GM21786 (cell line): ENCODE data around the gene LRRC8D.

Experiments
- ATAC-seq: cut with Tn5 transposase; IDR thresholded peaks from one replicate; pipeline ENCODE4 v1.9.1; 2021; ENCODE audit not compliant: unreplicated experiment

LRRC8D gene

DNA sequence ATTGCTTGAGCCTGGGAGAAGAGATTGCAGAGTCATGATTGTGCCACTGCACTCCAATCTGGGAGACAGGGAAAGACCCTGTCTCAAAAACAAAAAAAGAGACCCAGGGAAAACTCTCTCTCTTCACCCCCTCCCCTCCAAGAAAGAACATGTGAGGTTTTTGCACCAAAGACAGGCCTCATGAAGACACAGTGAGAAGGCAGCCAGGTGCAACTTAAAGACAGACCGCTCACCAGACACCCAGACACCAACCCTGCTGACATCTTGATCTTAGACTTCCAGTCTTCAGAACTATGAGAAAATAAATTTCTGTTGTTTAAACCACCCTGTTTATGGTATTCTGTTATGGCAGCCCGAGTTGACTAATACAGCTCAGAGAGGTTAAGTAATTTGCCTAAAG is 13.3 kb upstream of the LRRC8D start:
- no peak for ATAC-seq

DNA sequence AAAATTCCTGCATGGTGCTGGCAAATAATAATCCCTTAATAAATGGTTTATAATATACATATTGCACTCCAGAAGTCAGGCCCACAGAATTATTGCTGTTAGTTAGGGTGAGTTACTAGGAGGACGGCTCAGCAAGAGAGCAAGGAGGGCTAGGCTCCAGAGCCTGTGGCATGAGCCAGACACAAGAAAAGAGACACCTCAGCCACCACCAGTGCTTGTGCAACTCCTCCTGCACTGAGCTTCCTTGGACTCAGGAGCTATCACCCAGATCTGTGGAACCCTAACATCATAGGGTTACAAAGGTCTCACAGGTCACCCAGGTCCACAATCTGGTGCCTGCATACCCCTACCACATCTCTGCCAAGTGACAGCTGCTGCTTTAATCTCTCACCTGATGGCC is 12.8 kb upstream of the LRRC8D start:
- no peak for ATAC-seq

DNA sequence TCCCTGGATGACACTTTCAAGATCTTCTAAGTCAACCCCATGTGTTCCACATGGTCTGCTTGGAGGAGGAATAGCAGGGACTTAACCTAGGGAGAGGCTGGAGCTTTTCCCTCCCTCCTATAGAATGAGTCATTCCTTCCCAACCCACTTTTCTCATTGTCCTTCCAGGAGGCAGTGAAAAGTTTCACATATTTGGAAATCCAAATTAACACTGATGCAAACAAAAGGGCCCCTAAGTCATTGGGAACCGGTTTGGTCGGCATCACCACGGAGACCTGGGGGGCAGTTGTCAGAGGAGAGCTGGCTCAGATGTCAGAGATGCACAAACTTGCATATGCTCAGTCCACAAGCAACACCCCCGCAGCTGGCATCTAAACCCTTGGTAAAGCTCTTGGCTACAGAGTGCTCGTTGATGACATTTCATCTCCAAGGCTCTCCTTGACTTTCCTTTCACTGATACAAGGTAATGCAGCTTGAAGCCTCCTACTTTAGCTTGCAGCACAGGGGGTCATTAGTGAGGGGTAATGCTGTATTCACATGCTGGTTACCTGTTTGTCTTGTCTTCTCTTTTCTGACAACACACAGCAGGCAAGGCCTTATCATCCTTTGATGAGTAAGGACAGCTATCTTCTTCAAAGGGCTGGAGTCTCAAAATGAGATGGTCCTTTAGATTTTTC is 12.3 kb upstream of the LRRC8D start:
- no peak for ATAC-seq

DNA sequence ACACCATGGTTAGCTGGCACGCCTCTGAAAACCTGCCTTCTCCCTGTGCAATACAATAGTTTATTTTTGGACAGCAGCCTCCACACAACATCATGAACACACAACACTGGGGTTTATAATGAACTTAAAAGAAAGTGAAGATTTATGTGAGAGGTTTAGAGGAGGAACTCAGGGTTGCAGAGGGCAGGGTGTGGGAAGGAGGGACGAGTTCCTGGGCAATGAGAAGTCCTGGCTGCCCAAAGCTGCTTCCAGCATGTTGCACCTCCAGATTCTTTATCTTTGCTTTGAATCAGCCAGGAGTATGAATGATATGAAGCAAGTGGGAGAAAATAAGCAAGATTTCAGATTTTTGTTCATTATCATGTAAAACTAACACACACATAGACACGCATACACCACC is 11.3 kb upstream of the LRRC8D start:
- ATAC-seq, result no peak

DNA sequence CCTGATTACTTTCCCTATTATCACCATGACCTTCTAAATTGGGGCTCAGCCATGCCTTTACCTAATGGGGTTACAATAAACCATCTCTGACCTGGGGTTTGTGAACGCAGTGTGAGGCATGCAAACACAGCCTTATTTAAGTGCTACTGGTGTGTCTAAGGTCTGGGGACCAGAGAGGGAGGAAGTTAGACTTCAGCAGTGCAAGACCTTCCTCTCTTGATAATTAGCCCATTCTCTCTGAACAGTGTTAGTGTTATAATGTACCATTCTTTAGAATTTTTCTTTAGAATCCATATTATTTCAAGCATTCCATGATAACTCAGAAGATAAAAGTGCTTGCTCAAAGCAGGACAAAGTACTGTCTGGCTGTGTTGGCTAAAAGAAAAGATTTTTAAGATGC is 10.5 kb upstream of the LRRC8D start:
- ATAC-seq, result no peak

DNA sequence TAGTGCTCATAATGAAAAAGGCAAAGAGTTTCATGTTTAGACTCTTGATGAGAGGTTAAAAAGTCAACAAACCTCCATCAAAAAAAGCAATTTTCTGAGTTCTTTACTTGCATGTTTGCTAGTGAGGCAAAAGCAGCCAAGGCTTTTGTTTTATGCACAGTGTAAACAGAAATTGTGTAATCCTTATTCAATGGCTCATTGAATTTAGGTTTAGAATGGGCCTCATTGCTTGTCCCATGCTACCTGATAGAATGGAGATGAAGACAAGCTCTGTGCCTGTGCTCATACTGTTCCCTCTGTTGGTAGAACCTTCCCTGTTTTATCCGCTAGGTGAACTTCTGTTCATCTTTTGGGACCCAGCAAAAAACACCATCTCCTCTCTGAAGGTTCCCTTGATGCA is 10.0 kb upstream of the LRRC8D start:
- ATAC-seq, result no peak

DNA sequence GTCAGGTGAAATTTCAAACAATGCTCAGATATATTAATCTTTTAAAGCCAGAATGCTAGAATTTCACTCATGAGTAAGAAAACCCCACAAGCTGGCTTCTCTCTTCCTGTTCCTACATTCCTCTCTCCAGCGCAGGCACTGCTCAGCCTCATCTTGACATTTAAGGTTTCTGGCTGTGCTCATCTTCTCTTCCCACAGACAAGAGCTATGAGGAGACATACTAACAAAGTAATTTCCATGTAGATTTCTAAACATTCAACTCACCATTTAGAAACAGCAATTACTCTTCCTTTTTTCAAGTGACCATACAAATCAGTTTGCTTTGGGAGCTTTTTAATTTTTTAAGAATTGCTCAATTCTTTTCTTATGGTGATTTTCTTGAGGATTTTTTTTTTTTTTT is 7.8 kb upstream of the LRRC8D start:
- ATAC-seq, result no peak

DNA sequence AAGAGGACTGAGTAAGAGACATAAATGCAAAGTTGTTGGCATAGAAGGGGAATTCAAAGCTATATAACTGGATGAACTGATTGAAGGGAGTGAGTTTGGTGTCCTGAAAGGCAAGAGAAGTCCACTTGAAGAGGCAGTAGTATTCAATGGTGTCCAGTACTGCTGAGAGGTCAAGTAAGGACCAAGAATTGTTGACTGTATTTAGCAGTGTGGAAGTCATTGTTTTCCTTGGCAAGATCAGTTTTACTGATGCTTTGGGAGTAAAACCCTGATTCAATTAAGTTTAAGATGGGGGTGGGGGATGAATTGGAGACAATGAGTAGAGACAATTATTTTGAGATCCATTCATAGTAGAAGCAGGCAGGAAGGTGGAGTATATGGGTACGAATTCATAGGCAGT is 5.8 kb upstream of the LRRC8D start:
- ATAC-seq, result no peak

DNA sequence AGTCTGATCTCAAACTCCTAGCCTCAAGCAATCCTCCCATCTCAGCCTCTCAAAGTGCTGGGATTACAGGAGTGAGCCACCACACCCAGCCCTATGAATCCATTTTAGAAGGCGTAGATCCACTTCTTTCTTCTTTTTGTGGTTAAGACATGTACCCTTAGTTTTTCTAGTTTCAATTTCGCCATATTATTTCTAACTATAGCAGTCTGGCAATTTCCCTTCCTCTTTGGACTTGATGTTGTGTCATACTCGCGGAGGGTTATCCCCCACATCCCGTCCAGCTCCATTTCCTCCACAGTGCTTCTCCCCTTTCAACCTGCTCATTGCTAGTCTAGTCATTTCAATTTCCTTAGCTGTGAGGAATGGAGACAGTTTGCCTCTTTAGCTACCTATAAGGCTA is 5.2 kb upstream of the LRRC8D start:
- no peak for ATAC-seq

DNA sequence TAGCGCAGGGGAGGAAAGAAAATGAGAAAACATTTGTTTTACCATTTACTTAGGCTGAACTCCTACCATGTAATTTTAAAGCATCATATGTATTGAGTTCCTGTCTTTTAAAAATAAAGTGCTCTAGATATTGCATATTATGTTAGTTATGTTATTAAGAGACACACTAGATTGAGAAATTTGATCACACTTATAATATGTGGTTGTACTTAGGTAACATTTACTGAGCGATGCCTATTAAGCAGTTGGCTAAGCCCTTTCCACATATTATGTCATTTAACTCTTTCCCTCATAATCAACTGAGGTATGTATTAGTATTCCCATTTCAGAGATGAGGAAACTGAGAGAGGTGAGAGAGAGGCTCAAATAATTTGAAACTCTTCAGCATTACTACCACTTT is 4.5 kb upstream of the LRRC8D start:
- ATAC-seq, result no peak

DNA sequence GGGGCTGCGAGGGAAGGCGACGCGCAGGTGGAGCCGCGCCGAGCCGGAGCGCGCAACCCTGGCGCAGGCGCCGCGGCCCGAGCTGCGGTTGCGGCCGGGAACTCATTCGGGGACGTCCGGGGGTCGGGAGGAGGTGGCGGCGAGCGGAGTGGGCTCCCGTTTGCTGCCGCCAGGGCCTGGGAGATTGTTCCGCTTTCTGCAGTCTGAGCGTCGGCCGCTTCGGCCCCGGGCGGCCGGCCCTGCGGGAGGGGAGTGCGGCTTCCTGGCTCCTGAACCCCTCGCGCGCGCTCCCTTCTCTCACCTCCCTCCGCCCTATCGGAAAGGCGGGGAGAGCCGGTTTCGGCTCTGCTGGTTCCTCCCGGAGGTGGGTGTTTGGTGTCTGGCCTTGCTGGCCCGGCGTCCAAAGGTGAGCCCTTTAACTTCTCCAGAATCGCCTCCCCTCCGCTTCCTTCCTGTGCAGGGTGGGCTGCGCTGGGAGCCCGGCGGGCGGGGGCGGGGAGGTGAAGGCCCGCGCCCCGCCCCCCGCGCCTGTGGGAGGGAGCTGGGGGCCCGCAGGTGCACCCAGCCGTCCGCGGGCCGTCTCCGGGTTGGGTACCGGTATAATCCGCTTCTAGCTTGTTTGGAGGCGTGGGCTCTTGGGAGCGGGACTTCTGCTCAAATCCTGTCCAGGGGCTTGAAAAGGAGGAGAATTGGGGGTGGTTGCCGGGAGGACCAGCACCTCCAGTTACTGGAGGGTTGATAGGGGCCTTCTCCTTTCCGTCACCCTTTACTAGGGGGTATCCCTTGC is 683 bp downstream of the LRRC8D start:
- peak; percentile 49 for ATAC-seq

DNA sequence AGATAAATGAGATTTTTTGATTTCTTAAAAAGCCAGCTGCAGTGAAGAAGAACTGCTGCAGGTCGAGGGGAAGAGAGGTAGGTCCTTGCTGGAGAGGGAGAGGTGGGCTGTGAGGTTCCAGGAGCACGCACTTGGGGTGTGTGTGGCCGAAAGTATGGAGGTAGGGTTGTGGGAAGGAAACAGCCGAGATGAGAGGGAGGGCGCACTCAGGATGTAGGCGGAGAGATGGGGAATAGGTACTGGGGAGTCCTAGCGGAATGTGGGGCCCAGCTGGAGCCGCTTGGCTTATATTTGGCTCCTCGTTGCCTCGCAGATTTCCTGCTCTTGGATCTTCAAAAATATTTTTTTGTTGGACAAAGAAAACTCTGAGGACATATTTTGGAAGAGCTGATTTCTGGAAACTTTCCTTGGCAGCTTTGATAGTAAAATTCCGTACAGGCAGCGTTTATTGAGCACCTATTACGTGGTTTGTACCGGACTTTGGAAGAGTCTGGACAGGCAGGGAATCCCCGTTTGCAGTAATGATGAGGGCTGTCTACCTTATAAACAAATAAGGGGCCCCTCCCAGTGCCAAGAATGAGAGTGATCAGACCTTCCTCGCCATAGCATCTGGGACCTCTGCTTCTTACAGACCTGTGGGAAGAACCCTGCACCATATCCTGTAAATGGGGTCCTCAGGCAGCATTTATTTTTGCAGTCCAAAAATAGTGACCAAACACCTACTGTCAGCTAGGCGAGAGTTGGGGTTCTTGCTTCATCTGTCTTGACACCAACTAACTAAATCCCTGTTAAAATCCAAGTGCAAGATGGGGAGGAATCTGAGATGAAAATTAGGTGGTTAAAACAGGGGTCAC is 1.5 kb downstream of the LRRC8D start:
- no peak for ATAC-seq

DNA sequence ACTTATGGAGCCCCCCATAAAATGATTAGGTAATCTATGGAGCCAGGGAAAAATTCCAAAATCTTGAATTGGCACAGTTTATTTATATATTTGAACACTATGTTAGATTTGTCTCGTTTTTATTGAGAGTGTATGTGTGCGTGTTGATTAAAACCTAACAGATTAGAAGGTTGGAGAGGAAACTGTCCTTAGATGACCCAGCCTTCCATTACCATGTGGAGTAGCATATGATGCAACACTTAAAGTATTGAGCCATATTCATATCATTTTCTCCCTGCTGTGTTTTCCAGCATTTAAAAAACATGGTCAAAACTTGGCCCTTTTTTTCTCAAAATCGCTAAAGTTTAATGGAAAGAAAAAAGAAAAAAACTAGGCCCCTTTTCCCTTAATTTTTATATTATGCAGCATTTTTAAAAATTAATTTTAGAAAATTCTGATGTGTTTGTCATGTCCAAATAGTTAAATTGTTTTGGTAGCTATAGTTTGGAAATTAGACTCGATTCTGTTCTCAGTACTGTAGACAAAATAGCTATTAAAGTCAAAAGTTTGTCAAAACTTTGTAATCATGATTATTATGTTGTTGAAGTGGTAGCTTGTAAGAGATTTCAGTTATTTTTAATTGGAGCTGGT is 2.3 kb downstream of the LRRC8D start:
- no peak for ATAC-seq

DNA sequence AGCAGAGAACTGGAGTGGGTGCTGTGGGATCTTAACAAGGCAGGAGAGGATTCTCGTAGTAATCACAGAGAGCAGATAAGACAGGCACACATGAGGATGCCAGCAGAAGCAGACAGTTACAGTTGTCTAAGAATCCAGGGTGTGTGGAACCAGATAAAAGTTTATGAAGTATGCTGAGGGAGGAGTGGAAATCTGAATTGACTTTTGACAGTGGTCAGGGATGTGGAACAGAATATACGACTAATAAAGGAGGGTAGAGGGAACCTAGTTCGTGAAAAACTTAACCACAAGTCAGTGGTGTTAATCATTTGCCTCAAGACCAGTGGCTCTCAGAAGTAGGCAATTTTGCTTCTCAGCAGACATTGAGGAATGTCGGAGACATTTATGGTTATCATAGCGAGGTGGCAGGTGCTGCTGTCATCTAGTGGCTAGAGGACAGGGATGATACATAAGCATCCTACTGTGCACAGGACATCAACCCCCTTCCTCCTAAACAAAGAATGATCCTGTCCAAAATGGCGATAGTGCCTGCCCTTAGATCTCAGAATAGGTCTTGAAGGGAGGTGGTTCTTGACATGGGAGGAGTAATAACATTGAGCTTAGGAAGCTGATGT is 3.0 kb downstream of the LRRC8D start:
- peak; percentile 13 for ATAC-seq

DNA sequence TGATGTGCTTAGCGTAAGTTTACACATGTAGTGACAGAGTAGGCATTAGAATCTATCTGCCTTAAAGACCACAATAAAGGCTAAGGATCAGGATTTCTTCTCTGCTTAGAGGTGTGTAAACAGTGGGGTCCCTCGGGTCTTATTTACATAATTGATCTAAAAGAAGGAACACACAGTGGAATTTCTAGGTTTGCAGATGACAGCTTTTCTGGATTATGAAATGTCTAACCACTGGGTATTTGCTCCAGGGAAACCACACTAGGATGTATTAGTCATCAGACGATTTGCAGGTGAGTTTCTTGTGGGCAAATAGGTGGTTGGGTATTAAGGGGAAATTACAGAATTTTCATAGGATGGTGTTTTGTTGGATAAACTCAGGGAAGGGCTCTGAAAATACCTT is 5.8 kb downstream of the LRRC8D start:
- no peak for ATAC-seq

DNA sequence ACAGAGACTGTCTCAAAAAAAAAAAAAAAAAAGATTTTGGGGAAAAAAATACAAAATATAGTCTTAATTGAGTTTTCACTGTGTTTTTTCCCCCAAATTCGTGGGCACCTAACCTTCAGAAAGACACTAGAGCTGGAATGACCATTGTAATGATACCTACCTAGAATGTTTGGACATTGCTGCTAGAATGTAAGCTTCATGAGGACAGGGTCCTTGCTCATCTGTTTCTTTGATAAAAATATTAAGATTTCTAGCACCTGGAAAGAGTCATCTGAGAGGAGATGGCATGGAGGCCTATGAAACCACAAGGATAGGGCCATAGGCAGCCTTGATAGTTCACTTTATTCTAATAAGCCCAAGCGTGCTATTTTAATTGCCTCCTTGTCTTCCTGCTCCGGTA is 6.5 kb downstream of the LRRC8D start:
- no peak for ATAC-seq

DNA sequence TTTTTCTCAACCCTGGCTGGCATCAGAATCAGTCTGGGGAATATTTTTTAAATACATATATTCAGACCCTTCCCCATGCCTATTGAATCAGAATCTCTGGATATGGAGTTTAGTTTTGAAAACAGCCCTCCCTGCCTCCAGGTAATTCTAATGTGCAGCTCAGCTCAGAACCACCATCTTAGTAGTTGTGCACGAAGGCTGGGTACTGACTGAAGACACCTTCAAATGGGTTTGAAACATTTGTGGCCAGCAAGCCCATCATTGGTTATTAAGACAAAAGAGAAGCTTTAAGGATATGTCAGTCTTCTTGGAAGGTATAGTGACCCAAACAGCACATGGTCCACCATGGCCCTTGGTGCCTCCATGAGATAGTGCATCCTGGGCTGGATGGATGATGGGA is 7.1 kb downstream of the LRRC8D start:
- no peak for ATAC-seq

DNA sequence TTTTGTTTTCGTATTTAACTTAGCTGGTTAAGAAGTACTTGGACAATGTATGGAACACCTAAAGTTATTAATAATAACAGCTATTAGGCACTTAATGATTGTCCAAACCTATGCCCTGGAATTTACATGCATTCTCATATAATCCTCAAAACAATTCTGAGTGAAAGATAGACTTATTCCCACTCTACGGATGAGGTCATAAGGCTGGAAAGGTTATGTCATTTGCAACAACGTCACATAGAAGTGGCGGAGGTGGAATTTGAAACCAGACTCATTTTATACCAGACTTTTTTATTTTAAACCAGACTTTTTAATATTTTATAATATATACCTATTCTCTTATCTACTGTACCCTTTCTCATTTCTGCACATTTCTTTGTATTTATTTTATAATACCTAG is 8.4 kb downstream of the LRRC8D start:
- no peak for ATAC-seq

DNA sequence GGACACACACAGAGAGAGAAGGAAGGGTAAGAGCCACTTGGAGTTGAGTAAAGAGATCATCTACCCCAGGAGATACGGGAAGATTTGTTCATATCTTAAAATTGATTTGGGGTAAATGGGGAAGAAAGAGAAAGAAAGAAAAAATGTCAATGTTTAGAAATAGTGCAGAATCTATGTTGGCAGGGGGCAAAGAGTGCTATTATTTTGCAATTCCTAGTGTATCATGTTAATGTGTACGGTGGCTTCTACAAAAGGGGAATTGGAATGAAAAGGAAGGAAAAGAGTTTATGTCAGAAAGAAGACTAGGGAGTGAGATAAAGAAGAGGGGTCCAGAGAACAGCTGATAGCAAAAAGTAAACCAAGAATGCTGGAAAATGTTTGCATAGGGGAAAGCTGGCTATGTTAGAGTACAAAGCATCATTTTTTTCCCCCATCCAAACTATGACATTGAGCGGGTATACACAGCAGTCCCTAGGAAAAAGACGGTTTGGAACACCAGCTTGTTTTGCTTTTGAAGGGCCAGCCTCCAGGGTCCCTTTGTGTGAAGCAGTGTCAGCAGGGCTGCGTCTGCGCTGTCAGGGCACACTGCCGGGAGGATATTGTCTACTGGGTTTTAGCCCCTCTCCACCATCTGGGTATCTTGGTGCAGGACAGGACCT is 10.8 kb downstream of the LRRC8D start:
- no peak for ATAC-seq

DNA sequence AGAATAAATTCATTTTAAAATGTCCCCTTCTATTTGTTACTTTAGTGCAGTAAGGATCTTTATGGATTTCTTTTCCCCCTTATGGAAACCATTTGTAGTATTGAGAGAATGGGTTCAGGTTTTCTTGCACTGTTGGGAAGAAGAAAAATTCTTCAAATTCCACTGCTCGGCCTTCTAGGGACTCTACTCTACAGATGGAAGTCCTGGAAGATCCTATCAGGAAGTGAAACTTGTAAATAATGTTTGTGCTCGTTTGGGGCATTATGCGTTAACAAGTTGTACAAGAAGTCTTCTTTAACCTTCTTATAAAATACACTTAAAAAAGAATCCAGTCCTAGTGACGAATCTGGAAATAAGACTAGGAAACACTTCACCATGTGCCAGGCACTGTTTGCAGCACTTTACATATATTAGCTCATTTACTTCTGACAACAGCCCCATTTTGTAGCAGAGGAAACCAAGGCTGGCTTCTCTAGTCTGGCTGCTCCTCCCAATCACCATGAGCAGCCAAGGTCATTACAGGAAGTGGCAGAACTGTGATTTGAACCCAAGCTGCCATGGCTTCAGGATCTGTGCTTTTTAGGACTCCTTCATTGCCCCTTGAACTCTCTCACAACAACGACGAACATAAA is 11.8 kb downstream of the LRRC8D start:
- no peak for ATAC-seq
